PFSK-1 (cell line): ENCODE results near the gene RIPPLY1.

Experiments used
- FOXP2 ChIP-seq: optimal IDR thresholded peaks from 2 replicates; pipeline ENCODE3; 2011; ENCODE audit warnings: borderline replicate concordance, control low read depth, inconsistent platforms; ENCODE audit not compliant: insufficient read depth; ENCODE audit errors: extremely low read length, extremely low read depth
- POLR2AphosphoS5 ChIP-seq: IDR thresholded peaks from 2 replicates; pipeline ENCODE4 v1.6.1; 2012; ENCODE audit warnings: low read depth, mild to moderate bottlenecking, control low read depth, low read length, moderate library complexity
- SIN3A ChIP-seq: IDR thresholded peaks from 2 replicates; pipeline ENCODE4 v1.6.1; 2012; ENCODE audit warnings: mild to moderate bottlenecking, low read length, moderate library complexity, borderline replicate concordance; ENCODE audit not compliant: insufficient read depth
- TAF1 ChIP-seq: IDR thresholded peaks from 2 replicates; pipeline ENCODE4 v1.6.1; 2012; ENCODE audit warnings: low read length, control low read depth, borderline replicate concordance; ENCODE audit not compliant: insufficient read depth
- TF ChIP-seq, protein P1 (sequence below), 2 experiments: IDR thresholded peaks; 2 replicates each; pipeline versions ENCODE4 v1.6.1 to v1.8.0; 2011 to 2012; ENCODE audit warnings: low read depth in 2 of 2, low read length in 2 of 2, control low read depth in 1 of 2, inconsistent platforms in 1 of 2, mild to moderate bottlenecking in 1 of 2, moderate library complexity in 1 of 2; ENCODE audit not compliant: insufficient read depth in 1 of 2

RIPPLY1 gene

GRCh38 chrX:106931831-106932491, 28.8 kb upstream of the RIPPLY1 start:
- no peak for TF ChIP-seq POLR2AphosphoS5
- TF ChIP-seq, protein P1, sequence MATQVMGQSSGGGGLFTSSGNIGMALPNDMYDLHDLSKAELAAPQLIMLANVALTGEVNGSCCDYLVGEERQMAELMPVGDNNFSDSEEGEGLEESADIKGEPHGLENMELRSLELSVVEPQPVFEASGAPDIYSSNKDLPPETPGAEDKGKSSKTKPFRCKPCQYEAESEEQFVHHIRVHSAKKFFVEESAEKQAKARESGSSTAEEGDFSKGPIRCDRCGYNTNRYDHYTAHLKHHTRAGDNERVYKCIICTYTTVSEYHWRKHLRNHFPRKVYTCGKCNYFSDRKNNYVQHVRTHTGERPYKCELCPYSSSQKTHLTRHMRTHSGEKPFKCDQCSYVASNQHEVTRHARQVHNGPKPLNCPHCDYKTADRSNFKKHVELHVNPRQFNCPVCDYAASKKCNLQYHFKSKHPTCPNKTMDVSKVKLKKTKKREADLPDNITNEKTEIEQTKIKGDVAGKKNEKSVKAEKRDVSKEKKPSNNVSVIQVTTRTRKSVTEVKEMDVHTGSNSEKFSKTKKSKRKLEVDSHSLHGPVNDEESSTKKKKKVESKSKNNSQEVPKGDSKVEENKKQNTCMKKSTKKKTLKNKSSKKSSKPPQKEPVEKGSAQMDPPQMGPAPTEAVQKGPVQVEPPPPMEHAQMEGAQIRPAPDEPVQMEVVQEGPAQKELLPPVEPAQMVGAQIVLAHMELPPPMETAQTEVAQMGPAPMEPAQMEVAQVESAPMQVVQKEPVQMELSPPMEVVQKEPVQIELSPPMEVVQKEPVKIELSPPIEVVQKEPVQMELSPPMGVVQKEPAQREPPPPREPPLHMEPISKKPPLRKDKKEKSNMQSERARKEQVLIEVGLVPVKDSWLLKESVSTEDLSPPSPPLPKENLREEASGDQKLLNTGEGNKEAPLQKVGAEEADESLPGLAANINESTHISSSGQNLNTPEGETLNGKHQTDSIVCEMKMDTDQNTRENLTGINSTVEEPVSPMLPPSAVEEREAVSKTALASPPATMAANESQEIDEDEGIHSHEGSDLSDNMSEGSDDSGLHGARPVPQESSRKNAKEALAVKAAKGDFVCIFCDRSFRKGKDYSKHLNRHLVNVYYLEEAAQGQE (IDR thresholded peaks at IDR 0.05; ENCODE audit: insufficient read depth in 1 of 2, low read depth in 2 of 2, low read length in 2 of 2), result no peak
- TF ChIP-seq SIN3A, result no peak
- TF ChIP-seq FOXP2, result no peak
- TF ChIP-seq TAF1, result no peak

DNA sequence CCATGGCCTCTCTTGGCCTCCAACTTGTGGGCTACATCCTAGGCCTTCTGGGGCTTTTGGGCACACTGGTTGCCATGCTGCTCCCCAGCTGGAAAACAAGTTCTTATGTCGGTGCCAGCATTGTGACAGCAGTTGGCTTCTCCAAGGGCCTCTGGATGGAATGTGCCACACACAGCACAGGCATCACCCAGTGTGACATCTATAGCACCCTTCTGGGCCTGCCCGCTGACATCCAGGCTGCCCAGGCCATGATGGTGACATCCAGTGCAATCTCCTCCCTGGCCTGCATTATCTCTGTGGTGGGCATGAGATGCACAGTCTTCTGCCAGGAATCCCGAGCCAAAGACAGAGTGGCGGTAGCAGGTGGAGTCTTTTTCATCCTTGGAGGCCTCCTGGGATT, 25.1 kb upstream of the RIPPLY1 start:
- TF ChIP-seq FOXP2 (no peak), TAF1 (no peak), POLR2AphosphoS5 (no peak), SIN3A (no peak)
- TF ChIP-seq, protein P1 (IDR thresholded peaks at IDR 0.05; ENCODE audit: insufficient read depth in 1 of 2, low read depth in 2 of 2, low read length in 2 of 2), result no peak

- no peak for TF ChIP-seq FOXP2
- no peak for TF ChIP-seq TAF1
- TF ChIP-seq POLR2AphosphoS5, result no peak
Measured at GRCh38 chrX:106927700-106928099, 24.6 kb upstream of the RIPPLY1 start.

GRCh38 chrX:106927023-106927422, 23.9 kb upstream of the RIPPLY1 start:
- no peak for TF ChIP-seq POLR2AphosphoS5
- TF ChIP-seq FOXP2, result no peak
- no peak for TF ChIP-seq SIN3A
- TF ChIP-seq TAF1, result no peak
- TF ChIP-seq, protein P1 (IDR thresholded peaks at IDR 0.05; ENCODE audit: insufficient read depth in 1 of 2, low read depth in 2 of 2, low read length in 2 of 2), result no peak

GRCh38 chrX:106921637-106922036, 18.5 kb upstream of the RIPPLY1 start:
- TF ChIP-seq FOXP2 (no peak), TAF1 (no peak), POLR2AphosphoS5 (no peak), SIN3A (no peak)
- TF ChIP-seq, protein P1 (IDR thresholded peaks at IDR 0.05; ENCODE audit: insufficient read depth in 1 of 2, low read depth in 2 of 2, low read length in 2 of 2), result no peak
